Measurements from ENCODE around the gene RBMS3.
"Not testable (repeated sequence)": the region's sequence is repeated elsewhere in the genome, so short reads cannot be mapped to it uniquely, and the experiment has no call there.

The RBMS3 gene

GRCh38 chr3:29639578-29640290 is 358.9 kb downstream of the RBMS3 start:
- no peak for DNase-seq

DNA sequence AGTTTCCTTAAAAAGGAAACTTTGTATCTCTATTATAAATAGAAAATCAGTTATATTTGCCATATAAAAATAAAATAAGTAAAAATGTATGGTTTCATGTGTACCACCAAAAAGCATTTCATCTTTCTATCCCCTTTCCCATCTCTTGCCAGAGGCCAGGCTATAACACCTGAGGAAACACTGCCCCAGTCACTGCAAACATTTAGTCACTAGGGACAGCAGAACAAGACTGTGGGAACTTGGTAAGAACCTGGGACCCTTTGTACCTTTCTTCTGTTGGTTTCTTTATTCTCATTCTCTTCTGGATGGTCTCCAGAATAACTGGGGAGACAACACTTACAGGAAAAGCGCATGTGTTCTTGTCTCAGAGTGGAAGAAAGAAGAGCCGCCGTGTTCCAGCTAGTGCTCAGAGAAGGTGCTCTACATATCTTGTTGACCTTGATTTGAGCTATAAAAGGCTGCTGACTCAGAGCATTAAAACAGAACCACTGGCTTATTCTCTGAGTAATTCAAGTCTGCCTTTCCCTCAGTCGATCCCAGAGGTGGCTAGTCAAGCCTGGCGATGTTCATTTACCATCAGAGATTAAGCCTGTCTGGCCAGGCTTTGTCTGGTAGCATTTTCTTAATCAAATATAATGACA is 361.6 kb downstream of the RBMS3 start:
- no peak for DNase-seq

GRCh38 chr3:29643034-29643425 is 362.2 kb downstream of the RBMS3 start:
- DNase-seq, result no peak

DNA sequence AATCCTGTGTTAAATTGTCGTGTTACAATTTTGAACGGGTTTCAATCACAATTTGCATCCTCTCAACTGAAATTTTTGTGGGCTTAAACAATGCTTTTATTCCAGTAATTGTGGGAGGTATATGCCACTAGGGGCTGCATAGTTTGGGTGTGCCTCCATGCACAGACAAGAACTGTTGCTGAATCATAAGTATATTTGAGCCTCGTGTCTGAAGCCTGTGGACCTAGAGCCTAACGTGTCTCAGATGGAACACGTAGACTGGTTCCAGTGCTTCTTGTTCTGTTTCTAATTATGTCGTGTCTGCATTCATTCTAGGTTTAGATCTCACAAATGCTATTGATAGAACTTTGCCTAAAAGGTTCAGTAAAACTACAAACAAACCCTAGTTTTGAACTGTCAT is 363.4 kb downstream of the RBMS3 start:
- DNase-seq, result no peak

DNA sequence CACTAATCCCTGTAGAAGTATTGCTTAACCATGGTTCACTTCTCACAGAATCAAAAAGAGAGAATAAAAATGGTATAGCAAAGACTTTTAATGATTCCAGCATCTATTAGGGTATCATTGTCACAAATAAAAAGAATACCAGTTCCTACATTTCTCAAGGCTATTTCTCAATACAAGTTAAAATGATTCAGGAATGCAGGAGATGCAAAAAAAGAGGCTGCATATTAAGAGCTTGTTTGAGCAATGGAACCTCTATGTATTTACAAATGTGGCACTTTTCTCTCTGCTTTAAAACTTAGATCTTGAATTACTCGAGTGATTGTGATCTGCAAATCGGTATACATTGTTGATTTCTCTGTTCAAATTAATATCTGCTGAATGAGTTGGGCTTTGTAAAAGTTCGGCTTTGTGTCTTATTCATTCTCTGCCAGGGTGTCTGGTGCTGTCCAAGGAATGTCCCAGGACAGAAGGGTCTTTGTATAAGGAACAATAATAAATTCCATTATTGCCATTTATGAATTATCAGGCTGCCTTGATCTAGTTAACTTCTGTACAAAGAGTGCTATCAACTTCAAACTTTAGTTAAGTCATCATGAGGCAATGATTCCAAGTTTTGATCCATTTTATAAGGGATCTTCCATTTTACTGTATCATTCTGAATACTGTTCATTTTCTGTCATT is 364.2 kb downstream of the RBMS3 start:
- DNase-seq, result no peak

DNA sequence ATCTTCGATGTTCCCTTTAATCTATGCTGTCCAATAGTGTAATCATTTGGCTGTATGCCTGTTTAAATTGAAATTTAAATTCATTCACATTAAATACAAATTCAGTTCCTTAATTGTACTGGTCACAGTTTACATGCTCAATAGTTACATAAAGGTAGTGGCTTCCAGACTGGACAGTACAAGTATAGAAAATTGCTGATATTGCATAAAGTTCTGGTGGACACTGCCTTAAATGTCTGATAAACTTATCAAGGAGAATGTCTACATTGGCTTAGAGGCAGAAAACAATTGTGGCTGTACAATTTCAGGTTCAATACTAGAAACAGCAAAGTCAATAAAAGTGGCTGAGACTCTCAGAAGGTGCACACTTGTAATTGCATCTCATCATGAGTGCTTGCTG is 365.2 kb downstream of the RBMS3 start:
- DNase-seq, result no peak

DNA sequence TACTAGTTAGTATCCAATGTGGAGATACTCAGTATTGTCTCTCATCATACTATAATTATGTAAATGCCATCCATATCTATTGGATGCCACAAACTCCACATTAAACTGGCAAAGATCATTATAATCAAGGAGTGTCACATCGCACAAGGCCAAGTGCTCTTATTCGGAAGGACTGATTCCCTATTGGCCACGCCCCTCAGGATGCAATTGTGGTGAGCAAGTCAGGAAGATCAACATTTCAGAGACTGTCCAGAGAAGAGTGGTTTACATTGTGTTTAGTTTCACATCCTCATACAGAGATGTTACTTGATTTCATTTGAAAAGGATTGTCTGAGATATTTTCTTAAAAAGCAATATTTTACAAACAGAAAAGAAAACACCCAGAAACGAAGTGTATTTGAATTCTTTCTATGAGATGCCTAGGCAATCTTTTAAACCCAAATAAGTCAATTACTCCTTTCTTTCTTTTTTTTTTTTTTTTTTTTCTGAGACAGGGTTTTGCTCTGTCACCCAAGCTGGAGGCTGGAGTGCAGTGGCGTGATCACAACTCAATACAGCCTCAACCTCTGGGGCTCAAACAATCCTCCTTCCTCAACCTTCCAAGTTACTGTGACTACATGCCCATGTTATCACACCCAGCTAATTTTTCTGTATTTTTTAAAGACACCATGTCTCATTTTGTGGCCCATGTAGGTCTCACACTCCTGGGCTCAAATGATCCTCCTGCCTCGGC is 369.1 kb downstream of the RBMS3 start:
- DNase-seq, result no peak

DNA sequence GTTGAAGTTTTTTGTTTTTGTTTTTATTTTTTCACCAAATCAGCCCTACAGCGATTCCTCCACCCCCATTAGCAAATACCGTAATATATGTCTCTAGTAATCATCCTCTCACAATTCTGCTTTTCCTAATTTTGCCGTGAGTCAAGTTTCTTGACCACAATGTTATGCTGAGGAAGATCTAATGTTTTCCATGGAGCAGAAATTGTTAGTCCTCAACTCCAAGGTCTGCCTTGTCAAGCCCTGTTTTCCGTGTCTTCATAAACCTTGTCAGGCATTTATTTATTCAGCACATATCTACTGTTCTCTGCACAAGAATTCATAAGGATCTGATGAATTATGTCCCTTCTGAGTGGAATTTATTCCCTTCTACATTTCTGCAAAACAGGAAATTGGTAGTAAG is 372.8 kb downstream of the RBMS3 start:
- no peak for DNase-seq

DNA sequence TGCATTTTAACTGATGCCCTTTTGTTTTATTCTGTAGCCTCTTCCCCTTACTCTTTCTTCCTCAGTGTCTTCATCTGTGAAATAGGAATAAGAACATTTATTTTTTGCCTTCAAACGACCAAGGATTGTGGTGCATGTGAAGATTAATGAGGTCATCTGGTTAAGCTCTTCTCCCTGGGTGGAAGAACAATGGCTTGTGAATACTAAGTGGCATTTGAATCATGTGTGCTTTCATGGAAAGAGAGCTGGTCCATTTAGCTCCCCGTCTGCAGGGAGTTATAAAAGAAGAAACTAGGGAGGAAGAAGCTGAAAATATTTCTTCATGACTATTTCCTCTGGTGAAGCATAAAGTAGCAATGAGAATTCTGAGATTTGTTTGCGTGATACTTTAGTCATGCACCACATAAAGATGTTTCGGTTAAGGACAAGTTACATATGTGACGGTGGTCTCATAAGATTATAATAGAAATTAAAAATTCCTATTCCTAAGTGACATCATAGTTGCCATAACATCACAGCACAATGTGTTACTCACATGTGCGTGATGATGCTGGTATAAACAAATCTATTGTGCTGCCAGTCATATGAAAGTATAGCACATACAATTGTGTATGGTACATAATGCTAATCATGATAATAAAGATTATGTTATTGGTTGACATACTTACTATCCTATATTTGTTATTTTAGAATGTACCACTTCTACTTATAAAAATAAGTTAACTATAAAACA is 374.3 kb downstream of the RBMS3 start:
- no peak for DNase-seq

GRCh38 chr3:29665688-29666087 is 384.8 kb downstream of the RBMS3 start:
- no peak for DNase-seq

DNA sequence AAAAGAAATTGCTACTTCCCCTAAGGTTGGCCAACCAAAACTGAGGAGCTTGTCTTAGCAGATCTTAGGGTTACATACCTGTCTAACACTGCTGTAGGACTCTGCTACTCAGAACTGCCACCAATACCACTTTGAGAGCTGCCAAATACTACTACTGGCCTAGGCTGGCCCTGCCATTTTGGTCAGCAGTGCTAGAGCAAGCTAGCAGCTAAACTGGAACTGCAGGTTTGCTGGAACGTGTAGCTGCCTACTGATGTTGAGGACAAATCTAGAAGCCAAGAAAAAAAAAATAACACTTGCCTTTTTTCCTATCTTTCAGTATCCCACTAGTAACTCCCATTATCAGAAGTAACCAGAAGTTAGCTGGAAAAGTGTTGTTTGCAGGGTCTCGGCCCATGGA is 387.4 kb downstream of the RBMS3 start:
- DNase-seq, result no peak

DNA sequence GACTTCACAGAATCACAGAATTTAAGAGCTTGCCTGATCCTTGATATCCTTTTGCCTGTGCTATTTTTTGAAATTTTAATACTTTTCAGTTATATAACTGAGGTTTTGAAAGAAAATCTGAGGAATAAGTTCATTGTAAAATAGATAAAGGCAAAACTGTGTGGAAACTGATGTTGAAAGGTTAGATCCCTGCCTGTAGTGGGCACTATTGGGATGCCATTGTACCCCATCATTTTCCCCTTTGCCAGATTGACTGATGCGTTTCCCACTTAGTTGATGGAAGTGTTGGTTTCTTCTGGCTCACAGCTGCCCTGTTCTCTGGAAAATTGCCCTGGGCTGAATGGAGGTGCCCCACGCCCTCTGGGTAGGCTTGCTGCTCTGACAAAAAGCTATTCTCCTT is 387.9 kb downstream of the RBMS3 start:
- no peak for DNase-seq

GRCh38 chr3:29670476-29670875 is 389.6 kb downstream of the RBMS3 start:
- DNase-seq, result not testable (repeated sequence)

DNA sequence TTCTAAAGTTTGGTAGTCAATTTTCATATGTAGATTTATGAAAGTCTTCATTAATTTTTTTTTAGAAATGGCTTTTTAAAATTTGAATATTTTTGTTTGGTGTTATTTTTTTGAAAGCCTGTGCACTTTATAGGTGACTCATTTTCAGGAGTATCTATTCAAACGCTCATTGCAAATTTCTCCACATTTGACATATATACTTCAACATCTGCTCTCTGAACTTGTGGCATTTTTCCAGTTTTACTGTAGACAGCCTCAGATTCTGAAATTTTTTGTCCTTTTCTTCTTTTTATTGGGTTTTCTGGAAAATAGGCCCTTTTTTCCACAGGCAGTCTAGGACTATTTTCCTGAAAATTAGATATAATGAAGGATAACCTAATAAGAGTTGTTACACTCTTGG is 396.6 kb downstream of the RBMS3 start:
- no peak for DNase-seq

GRCh38 chr3:29679944-29680343 is 399.1 kb downstream of the RBMS3 start:
- no peak for DNase-seq

GRCh38 chr3:29683018-29683993 is 402.4 kb downstream of the RBMS3 start:
- no peak for DNase-seq

DNA sequence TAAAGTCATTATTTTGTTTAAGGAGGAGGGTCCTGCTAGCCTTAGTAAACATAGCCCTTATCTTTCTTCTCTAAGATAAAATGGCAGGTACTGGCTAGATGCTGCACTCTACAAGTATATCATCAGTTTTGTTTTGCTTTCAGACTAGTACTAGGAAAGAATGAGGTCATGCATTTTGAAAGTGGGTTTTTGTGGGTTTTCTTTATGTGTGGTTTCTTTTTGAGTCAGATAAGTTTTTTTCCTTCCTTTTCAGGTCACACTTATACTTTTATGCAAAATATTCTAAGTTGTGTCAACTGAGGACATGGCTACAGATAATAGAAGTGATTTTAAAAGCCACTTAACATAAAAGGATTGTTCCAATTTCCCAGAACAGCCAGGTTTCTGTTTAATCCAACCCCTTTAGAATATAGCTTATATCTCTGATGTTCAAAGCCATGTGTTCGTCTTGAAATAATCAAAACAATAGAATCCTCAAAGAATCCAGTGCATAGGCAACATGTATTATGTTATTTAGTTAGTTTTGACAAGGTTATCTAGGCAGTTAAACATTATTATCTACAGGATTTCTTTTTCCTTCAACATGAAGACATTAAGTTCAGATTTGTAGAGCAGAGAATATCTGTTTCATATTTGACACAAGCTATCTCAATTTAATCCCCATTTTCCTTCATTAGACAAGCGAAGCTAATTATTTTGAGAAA is 406.2 kb downstream of the RBMS3 start:
- DNase-seq, result peak in 1 of 2 experiments; percentile 24

DNA sequence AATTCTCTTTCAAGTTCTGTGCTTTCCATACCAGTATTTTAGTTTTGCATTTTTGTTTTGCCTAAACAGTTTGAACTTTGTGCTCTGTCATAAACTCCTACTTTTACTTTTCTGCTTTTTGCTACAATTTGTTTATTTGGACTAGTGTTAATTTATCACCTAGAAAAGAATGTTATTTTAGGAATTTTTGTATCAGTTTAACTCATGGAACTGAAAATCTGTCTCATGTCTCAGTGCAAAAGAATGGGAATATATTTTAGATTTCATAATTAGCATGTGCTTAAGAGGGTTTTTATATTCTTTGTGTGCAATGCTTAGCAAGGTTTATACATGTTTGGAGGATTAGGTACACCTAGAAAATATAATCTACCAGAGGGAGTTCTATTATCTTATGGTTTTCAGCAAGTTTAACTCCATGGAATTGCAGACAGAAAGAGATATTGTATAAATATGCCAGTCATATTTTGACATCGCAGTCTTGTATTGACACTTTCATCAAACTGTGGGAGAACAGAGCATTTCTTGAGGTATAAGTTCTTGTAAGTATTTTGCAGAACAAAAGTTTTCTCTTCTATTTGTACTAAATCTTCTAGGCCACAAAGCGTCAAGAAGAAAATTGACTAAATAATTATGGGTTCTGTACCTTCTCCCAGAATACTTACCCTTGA is 409.9 kb downstream of the RBMS3 start:
- DNase-seq, result no peak

- DNase-seq, result no peak
Observed at GRCh38 chr3:29693863-29694262, 413.0 kb downstream of the RBMS3 start.

DNA sequence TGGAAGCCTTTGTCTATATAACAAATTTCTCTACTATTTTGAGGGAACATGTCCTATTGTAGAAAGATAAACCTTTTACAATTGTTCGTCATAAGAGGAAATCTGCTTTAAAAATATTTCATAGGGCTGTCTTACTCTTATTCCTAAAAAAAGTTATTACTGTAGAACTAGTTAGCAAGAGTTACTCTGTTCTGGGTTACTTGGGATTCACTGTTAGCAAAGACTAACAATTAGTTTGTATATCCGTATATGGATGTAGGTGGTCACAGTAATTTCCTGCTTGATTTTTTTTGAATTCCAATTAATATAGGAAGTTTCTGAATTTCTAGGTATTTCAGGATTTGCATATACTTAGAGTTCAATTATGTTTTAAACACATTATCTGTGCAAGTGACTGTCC is 413.5 kb downstream of the RBMS3 start:
- DNase-seq, result no peak

Data from Kasumi-1 (cell line).